NCI-H1694 (cell line): Measurements from ENCODE around the gene NAPG.
"Not testable (repeated sequence)": the region's sequence is repeated elsewhere in the genome, so short reads cannot be mapped to it uniquely, and the experiment has no call there.

Source experiments
- DNase-seq: peaks from one replicate; lab custom pipeline; 2025; lab: John Stamatoyannopoulos, UW

The NAPG gene

GRCh38 chr18:10546557-10547300 lies 20.9 kb downstream of the NAPG start:
- DNase-seq: no peak

GRCh38 chr18:10552226-10552625 lies 26.4 kb downstream of the NAPG start:
- DNase-seq: no peak

- not testable (repeated sequence) for DNase-seq
These were observed 30.4 kb downstream of the NAPG start for GRCh38 chr18:10556251-10556650.

- DNase-seq: no peak
These were observed 31.4 kb downstream of the NAPG start for GRCh38 chr18:10557085-10557677.

- no peak for DNase-seq
These were observed 32.6 kb downstream of the NAPG start for GRCh38 chr18:10558243-10558966.

GRCh38 chr18:10558967-10559298 lies 33.1 kb downstream of the NAPG start:
- no peak for DNase-seq

- peak; percentile 7 for DNase-seq
These were observed 34.0 kb downstream of the NAPG start for GRCh38 chr18:10559553-10560451.

GRCh38 chr18:10560452-10561045 lies 34.7 kb downstream of the NAPG start:
- peak; percentile 59 for DNase-seq

GRCh38 chr18:10562773-10563160 lies 36.9 kb downstream of the NAPG start:
- no peak for DNase-seq

GRCh38 chr18:10563886-10564285 lies 38.1 kb downstream of the NAPG start:
- DNase-seq: peak; percentile 5

GRCh38 chr18:10564975-10565773 lies 39.3 kb downstream of the NAPG start:
- no peak for DNase-seq

- DNase-seq: no peak
These were observed 40.0 kb downstream of the NAPG start for GRCh38 chr18:10565835-10566234.

- DNase-seq: no peak
These were observed 40.6 kb downstream of the NAPG start for GRCh38 chr18:10566390-10566789.

- not testable (repeated sequence) for DNase-seq
These were observed 44.1 kb downstream of the NAPG start for GRCh38 chr18:10569941-10570340.

- DNase-seq: no peak
These were observed 44.8 kb downstream of the NAPG start for GRCh38 chr18:10570622-10571021.

GRCh38 chr18:10571537-10571936 lies 45.7 kb downstream of the NAPG start:
- DNase-seq: no peak

GRCh38 chr18:10573261-10573660 lies 47.4 kb downstream of the NAPG start:
- DNase-seq: not testable (repeated sequence)

- not testable (repeated sequence) for DNase-seq
These were observed 48.6 kb downstream of the NAPG start for GRCh38 chr18:10574412-10574811.

GRCh38 chr18:10577842-10578572 lies 52.2 kb downstream of the NAPG start:
- not testable (repeated sequence) for DNase-seq

GRCh38 chr18:10578573-10578899 lies 52.7 kb downstream of the NAPG start:
- not testable (repeated sequence) for DNase-seq
